Inferior parietal cortex (tissue), 1 donor: ENCODE results near the gene PREX1.

Experiments
- DNase-seq: peaks from one replicate; pipeline ENCODE4 v3.0.0-alpha.2; 2016; ENCODE audit errors: extremely low spot score

Gene PREX1

GRCh38 chr20:48750941-48751635 lies 76.7 kb downstream of the PREX1 start:
- DNase-seq: no peak

GRCh38 chr20:48750376-48750775 lies 77.4 kb downstream of the PREX1 start:
- DNase-seq: no peak

GRCh38 chr20:48749437-48749836 lies 78.4 kb downstream of the PREX1 start:
- DNase-seq: no peak

- DNase-seq: no peak
These were observed 79.2 kb downstream of the PREX1 start for GRCh38 chr20:48748556-48748955.

GRCh38 chr20:48747840-48748414 lies 79.9 kb downstream of the PREX1 start:
- no peak for DNase-seq

- DNase-seq: no peak
These were observed 82.5 kb downstream of the PREX1 start for GRCh38 chr20:48745330-48745729.

- no peak for DNase-seq
These were observed 83.3 kb downstream of the PREX1 start for GRCh38 chr20:48744515-48744914.

- DNase-seq: no peak
These were observed 84.0 kb downstream of the PREX1 start for GRCh38 chr20:48743807-48744206.

- DNase-seq: no peak
These were observed 84.7 kb downstream of the PREX1 start for GRCh38 chr20:48742912-48743680.

GRCh38 chr20:48742233-48742632 lies 85.6 kb downstream of the PREX1 start:
- DNase-seq: no peak

- DNase-seq: no peak
These were observed 86.1 kb downstream of the PREX1 start for GRCh38 chr20:48741669-48742068.

- DNase-seq: no peak
These were observed 87.1 kb downstream of the PREX1 start for GRCh38 chr20:48740712-48741111.

- DNase-seq: no peak
These were observed 87.5 kb downstream of the PREX1 start for GRCh38 chr20:48740292-48740649.

- DNase-seq: no peak
These were observed 88.2 kb downstream of the PREX1 start for GRCh38 chr20:48739395-48740291.

GRCh38 chr20:48738399-48739304 lies 89.1 kb downstream of the PREX1 start:
- DNase-seq: peak; percentile 9

GRCh38 chr20:48738094-48738398 lies 89.8 kb downstream of the PREX1 start:
- no peak for DNase-seq

- DNase-seq: peak; percentile 77
These were observed 90.2 kb downstream of the PREX1 start for GRCh38 chr20:48737434-48738093.

GRCh38 chr20:48736636-48737035 lies 91.2 kb downstream of the PREX1 start:
- no peak for DNase-seq

GRCh38 chr20:48736231-48736630 lies 91.6 kb downstream of the PREX1 start:
- no peak for DNase-seq

- no peak for DNase-seq
These were observed 92.7 kb downstream of the PREX1 start for GRCh38 chr20:48735112-48735511.
